Measurements from ENCODE around the gene SYNGR3. TPM values are rescaled to one million over a fixed set of nuclear protein-coding genes. Genes with fewer than 3 reads are reported as not detected.

SYNGR3 gene
- total RNA-seq (2022; extraction: Qiagen RNA extraction; ENCODE audit: low read depth) = 4.4 to 8.7 TPM (median 8.3 TPM) in 5 replicates

GRCh38 chr16:1989209-1990100, at the start of gene SYNGR3:
SYNGR3 (plus strand) TSS chr16:1989970; CDS start chr16:1990103, 133 bp downstream.

GRCh38 chr16:1942810-1943726, 46.7 kb upstream of the SYNGR3 start, which contains the start of gene MSRB1:
MSRB1 (minus strand) TSS chr16:1943199; CDS start chr16:1943156, 43 bp downstream.

GRCh38 chr16:1959269-1960039, 30.3 kb upstream of the SYNGR3 start, which contains the start of gene NDUFB10:
NDUFB10 (plus strand) TSS chr16:1959538; CDS start chr16:1959625, 87 bp downstream.

GRCh38 chr16:1964506-1965395, 25.0 kb upstream of the SYNGR3 start, which contains the start of gene RPS2:
RPS2 (minus strand) TSS chr16:1964826; CDS start chr16:1964625, 201 bp downstream.

GRCh38 chr16:1966460-1966859, 23.3 kb upstream of the SYNGR3 start, which contains the start of gene RNF151:
RNF151 (plus strand) TSS chr16:1966856; CDS start chr16:1966882, 26 bp downstream.

GRCh38 chr16:1971796-1972489, 17.8 kb upstream of the SYNGR3 start, which contains the start of gene TBL3:
TBL3 (plus strand) TSS chr16:1972053; CDS start chr16:1972165, 112 bp downstream.

GRCh38 chr16:1981398-1981836, 8.4 kb upstream of the SYNGR3 start, which contains the start of gene NOXO1:
NOXO1 (minus strand) TSS chr16:1981469; CDS start chr16:1981179, 290 bp downstream.

GRCh38 chr16:1983544-1984346, 6.0 kb upstream of the SYNGR3 start, which contains the start of gene GFER:
GFER (plus strand) TSS chr16:1984193; CDS start chr16:1984219, 26 bp downstream.

GRCh38 chr16:2009791-2010510, 20.2 kb downstream of the SYNGR3 start, which contains the start of gene ZNF598:
ZNF598 (minus strand) TSS chr16:2009821.

GRCh38 chr16:2019518-2019920, 29.7 kb downstream of the SYNGR3 start, which contains the start of gene NPW:
NPW (plus strand) TSS chr16:2019785.

GRCh38 chr16:2026461-2027023, 36.8 kb downstream of the SYNGR3 start, which contains the start of gene NHERF2:
NHERF2 (plus strand) TSS chr16:2026902; CDS start chr16:2027006, 104 bp downstream.

Other genes starting within 250 kb of the SYNGR3 start
- 23.1 to 67.4 TPM (median 55.9 TPM) in 5 replicates for gene NME3, start 218.4 kb upstream of the SYNGR3 start, total RNA-seq (2022; extraction: Qiagen RNA extraction; ENCODE audit: low read depth)
- 5.3 to 12.7 TPM (median 10.6 TPM) in 5 replicates for gene EME2, start 217.2 kb upstream of the SYNGR3 start, total RNA-seq (2022; extraction: Qiagen RNA extraction; ENCODE audit: low read depth)
- 152 to 266 TPM (median 257 TPM) in 5 replicates for gene MRPS34, start 216.8 kb upstream of the SYNGR3 start, total RNA-seq (2022; extraction: Qiagen RNA extraction; ENCODE audit: low read depth)
- 10.3 to 29.0 TPM (median 24.1 TPM) in 5 replicates for gene SPSB3, start 207.4 kb upstream of the SYNGR3 start, total RNA-seq (2022; extraction: Qiagen RNA extraction; ENCODE audit: low read depth)
- 41.7 to 91.8 TPM (median 78.7 TPM) in 5 replicates for gene NUBP2, start 207.0 kb upstream of the SYNGR3 start, total RNA-seq (2022; extraction: Qiagen RNA extraction; ENCODE audit: low read depth)
- gene IGFALS, start 196.3 kb upstream of the SYNGR3 start, total RNA-seq (2022; extraction: Qiagen RNA extraction; ENCODE audit: low read depth) = not detected in 5 replicates
- 47.2 to 80.4 TPM (median 68.8 TPM) in 5 replicates for gene HAGH, start 163.1 kb upstream of the SYNGR3 start, total RNA-seq (2022; extraction: Qiagen RNA extraction; ENCODE audit: low read depth)
- gene FAHD1, start 162.8 kb upstream of the SYNGR3 start, total RNA-seq (2022; extraction: Qiagen RNA extraction; ENCODE audit: low read depth) = 37.1 to 52.6 TPM (median 47.0 TPM) in 5 replicates
- 1.5 to 2.0 TPM (median 1.5 TPM) in 5 replicates for gene MEIOB, start 117.8 kb upstream of the SYNGR3 start, total RNA-seq (2022; extraction: Qiagen RNA extraction; ENCODE audit: low read depth)
- gene HS3ST6, start 71.6 kb upstream of the SYNGR3 start, total RNA-seq (2022; extraction: Qiagen RNA extraction; ENCODE audit: low read depth) = 1.9 to 3.8 TPM (median 2.9 TPM) in 5 replicates
- gene MSRB1, start 46.8 kb upstream of the SYNGR3 start, total RNA-seq (2022; extraction: Qiagen RNA extraction; ENCODE audit: low read depth) = 21.6 to 40.8 TPM (median 38.3 TPM) in 5 replicates
- gene RPL3L, start 35.3 kb upstream of the SYNGR3 start, total RNA-seq (2022; extraction: Qiagen RNA extraction; ENCODE audit: low read depth) = not detected in 5 replicates
- 246 to 312 TPM (median 253 TPM) in 5 replicates for gene NDUFB10, start 30.4 kb upstream of the SYNGR3 start, total RNA-seq (2022; extraction: Qiagen RNA extraction; ENCODE audit: low read depth)
- gene RPS2, start 25.1 kb upstream of the SYNGR3 start, total RNA-seq (2022; extraction: Qiagen RNA extraction; ENCODE audit: low read depth) = 2,814 to 5,362 TPM (median 5,215 TPM) in 5 replicates
- gene RNF151, start 23.1 kb upstream of the SYNGR3 start, total RNA-seq (2022; extraction: Qiagen RNA extraction; ENCODE audit: low read depth) = not detected in 5 replicates
- gene TBL3, start 17.9 kb upstream of the SYNGR3 start, total RNA-seq (2022; extraction: Qiagen RNA extraction; ENCODE audit: low read depth) = 22.3 to 41.6 TPM (median 37.2 TPM) in 5 replicates
- 0.24 to 0.63 TPM (median 0.34 TPM) in 4 of 5 replicates, not detected in the other for gene NOXO1, start 8.5 kb upstream of the SYNGR3 start, total RNA-seq (2022; extraction: Qiagen RNA extraction; ENCODE audit: low read depth)
- 29.3 to 47.4 TPM (median 42.7 TPM) in 5 replicates for gene GFER, start 5.8 kb upstream of the SYNGR3 start, total RNA-seq (2022; extraction: Qiagen RNA extraction; ENCODE audit: low read depth)
- 34.2 to 63.9 TPM (median 59.5 TPM) in 5 replicates for gene ZNF598, start 19.9 kb downstream of the SYNGR3 start, total RNA-seq (2022; extraction: Qiagen RNA extraction; ENCODE audit: low read depth)
- gene NPW, start 29.8 kb downstream of the SYNGR3 start, total RNA-seq (2022; extraction: Qiagen RNA extraction; ENCODE audit: low read depth) = 0.65 to 1.6 TPM (median 1.1 TPM) in 4 of 5 replicates, not detected in the other
- 32.5 to 64.5 TPM (median 58.3 TPM) in 5 replicates for gene NHERF2, start 36.9 kb downstream of the SYNGR3 start, total RNA-seq (2022; extraction: Qiagen RNA extraction; ENCODE audit: low read depth)
- 30.3 to 50.9 TPM (median 43.8 TPM) in 5 replicates for gene NTHL1, start 57.9 kb downstream of the SYNGR3 start, total RNA-seq (2022; extraction: Qiagen RNA extraction; ENCODE audit: low read depth)
- 27.2 to 50.2 TPM (median 37.1 TPM) in 5 replicates for gene TSC2, start 58.0 kb downstream of the SYNGR3 start, total RNA-seq (2022; extraction: Qiagen RNA extraction; ENCODE audit: low read depth)
- 27.4 to 65.1 TPM (median 52.5 TPM) in 5 replicates for gene PKD1, start 145.9 kb downstream of the SYNGR3 start, total RNA-seq (2022; extraction: Qiagen RNA extraction; ENCODE audit: low read depth)
- 3.0 to 4.2 TPM (median 3.6 TPM) in 5 replicates for gene RAB26, start 158.7 kb downstream of the SYNGR3 start, total RNA-seq (2022; extraction: Qiagen RNA extraction; ENCODE audit: low read depth)
- gene TRAF7, start 165.8 kb downstream of the SYNGR3 start, total RNA-seq (2022; extraction: Qiagen RNA extraction; ENCODE audit: low read depth) = 26.8 to 66.2 TPM (median 54.0 TPM) in 5 replicates
- 0.29 to 1.5 TPM (median 0.56 TPM) in 5 replicates for gene CASKIN1, start 206.6 kb downstream of the SYNGR3 start, total RNA-seq (2022; extraction: Qiagen RNA extraction; ENCODE audit: low read depth)
- gene MLST8, start 215.5 kb downstream of the SYNGR3 start, total RNA-seq (2022; extraction: Qiagen RNA extraction; ENCODE audit: low read depth) = 33.6 to 52.3 TPM (median 51.7 TPM) in 5 replicates
- 2.8 to 6.7 TPM (median 5.2 TPM) in 5 replicates for gene BRICD5, start 220.9 kb downstream of the SYNGR3 start, total RNA-seq (2022; extraction: Qiagen RNA extraction; ENCODE audit: low read depth)
- gene PGP, start 224.9 kb downstream of the SYNGR3 start, total RNA-seq (2022; extraction: Qiagen RNA extraction; ENCODE audit: low read depth) = 14.5 to 39.0 TPM (median 37.6 TPM) in 5 replicates
- gene E4F1, start 233.6 kb downstream of the SYNGR3 start, total RNA-seq (2022; extraction: Qiagen RNA extraction; ENCODE audit: low read depth) = 11.9 to 30.7 TPM (median 24.8 TPM) in 5 replicates
- gene DNASE1L2, start 246.5 kb downstream of the SYNGR3 start, total RNA-seq (2022; extraction: Qiagen RNA extraction; ENCODE audit: low read depth) = 0.75 to 2.1 TPM (median 1.6 TPM) in 5 replicates

Measured in A549 treated with ZK216348 at 1 μM for 4 hours (cell line).